Fibroblast of lung (primary cell): ENCODE results near the gene STK11. TPM values are rescaled to one million over a fixed set of nuclear protein-coding genes. Genes with fewer than 3 reads are reported as not detected.

ENCODE experiments used
- DNase-seq, 2 donors: peaks; one replicate each; pipeline versions ENCODE4 v3.0.0 to v3.0.0-alpha.2; 2010; ENCODE audit warnings: low read depth in 2 of 2
- H2AFZ ChIP-seq: 2 replicates; pipeline ENCODE4 v1.5.1; 2012; ENCODE audit warnings: low read length, control low read depth, inconsistent platforms
- H3K27ac ChIP-seq: 2 replicates; pipeline ENCODE4 v1.5.1; 2011; ENCODE audit warnings: low read length, control low read depth; ENCODE audit not compliant: insufficient read depth
- H3K27me3 ChIP-seq: 2 replicates; pipeline ENCODE4 v1.5.1; 2011; ENCODE audit warnings: mild to moderate bottlenecking, low read length; ENCODE audit not compliant: control insufficient read depth, insufficient read depth
- H3K36me3 ChIP-seq: 2 replicates; pipeline ENCODE4 v1.5.1; 2011; ENCODE audit warnings: low read length; ENCODE audit not compliant: control insufficient read depth, insufficient read depth
- H3K4me1 ChIP-seq: 2 replicates; pipeline ENCODE4 v1.5.1; 2011; ENCODE audit warnings: low read length; ENCODE audit not compliant: control insufficient read depth, insufficient read depth; ENCODE audit errors: extremely low read depth
- H3K4me2 ChIP-seq: 2 replicates; pipeline ENCODE4 v1.5.1; 2011; ENCODE audit warnings: low read length, control low read depth; ENCODE audit not compliant: insufficient read depth; ENCODE audit errors: extremely low read depth
- H3K4me3 ChIP-seq, 4 experiments: fragments of 200-600 bp in 1 of 4; sonication (generic) in 1 of 4; replicated peaks in 1 of 4; 2 replicates each; pipeline ENCODE4 v1.5.1; 2011 to 2016; ENCODE audit warnings: low read length in 4 of 4, low read depth in 3 of 4, mild to moderate bottlenecking in 3 of 4, control low read depth in 2 of 4, inconsistent platforms in 1 of 4, mixed read lengths in 1 of 4; ENCODE audit not compliant: insufficient read depth in 1 of 4; ENCODE audit errors: control extremely low read depth in 1 of 4
- H3K79me2 ChIP-seq: 2 replicates; pipeline ENCODE4 v1.5.1; 2012; ENCODE audit warnings: mild to moderate bottlenecking, low read length, inconsistent platforms; ENCODE audit not compliant: control insufficient read depth, insufficient read depth
- H3K9ac ChIP-seq: 2 replicates; pipeline ENCODE4 v1.5.1; 2011; ENCODE audit warnings: mild to moderate bottlenecking, low read length, control low read depth; ENCODE audit not compliant: insufficient read depth
- H3K9me3 ChIP-seq: 2 replicates; pipeline ENCODE4 v1.5.1; 2012; ENCODE audit warnings: low read depth, low read length; ENCODE audit not compliant: control insufficient read depth, insufficient read depth
- H4K20me1 ChIP-seq: 2 replicates; pipeline ENCODE4 v1.5.1; 2011; ENCODE audit warnings: low read length; ENCODE audit not compliant: control insufficient read depth, insufficient read depth; ENCODE audit errors: extremely low read depth
- CTCF ChIP-seq, 2 donors: IDR thresholded peaks in 1 of 2; conservative IDR thresholded peaks in 1 of 2; 1 replicate in 1 of 2; 2 replicates in 1 of 2; pipeline ENCODE4 v1.5.1; 2011 to 2012; ENCODE audit warnings: low read length in 2 of 2, control low read depth in 1 of 2, inconsistent platforms in 1 of 2, low read depth in 1 of 2, mild to moderate bottlenecking in 1 of 2
- EZH2 ChIP-seq: IDR thresholded peaks from 2 replicates; pipeline ENCODE4 v1.5.1; 2012; ENCODE audit warnings: low read length, control low read depth, mild to moderate bottlenecking; ENCODE audit errors: missing control alignments
- polyA plus RNA-seq, 2 donors: library from polyadenylated mRNA; depleted of rRNA in 1 of 2; stranded (reverse) in 1 of 2; unstranded in 1 of 2; fragments of >200 nt; gene quantifications; 2 replicates each; pipeline ENCODE4 v1.2.1, GENCODE V29; 2011 to 2012; ENCODE audit warnings: missing spikeins in 1 of 2
- total RNA-seq: library from RNA; depleted of rRNA; stranded (reverse); fragments of >200 nt; gene quantifications from 2 replicates; pipeline ENCODE4 v1.2.1, GENCODE V29; 2014

Gene STK11
- total and polyA plus RNA-seq, 2 donors (not counting 1 experiment from before 2014, with no cell fraction given): 23.7 to 96.6 TPM

- H3K4me1 ChIP-seq: peaks cover 29% of the 10 kb centered on the region
- no peak overlapping the region for H2AFZ ChIP-seq
- peak overlapping the region; percentile 31 to 95 (median 54) for H3K4me3 ChIP-seq
- no peaks in the 10 kb centered on the region for H3K27me3 ChIP-seq
- TF ChIP-seq CTCF (conservative IDR thresholded peaks at IDR 0.05 in 1 of 2, IDR thresholded peaks at IDR 0.05 in 1 of 2; ENCODE audit: low read depth in 1 of 2, low read length in 2 of 2) (no peak), EZH2 (no peak)
- H3K79me2 ChIP-seq: peaks cover 73% of the 10 kb centered on the region
- H3K4me2 ChIP-seq: peak overlapping the region; percentile 82
- peak overlapping the region; percentile 88 for H3K9ac ChIP-seq
- no peaks in the 10 kb centered on the region for H4K20me1 ChIP-seq
- H3K27ac ChIP-seq: peak overlapping the region; percentile 97
- no peaks in the 10 kb centered on the region for H3K9me3 ChIP-seq
- peaks cover 51% of the 10 kb centered on the region for H3K36me3 ChIP-seq
- peak in 1 of 2 donors; percentile 86 for DNase-seq
Observed at GRCh38 chr19:1253514-1254080, 48.0 kb downstream of the STK11 start.

GRCh38 chr19:1254081-1254527 is 48.5 kb downstream of the STK11 start:
- Histone ChIP-seq H3K36me3 (peaks cover 51% of the 10 kb centered on the region), H3K4me1 (peaks cover 34% of the 10 kb centered on the region), H4K20me1 (no peaks in the 10 kb centered on the region), H3K9me3 (no peaks in the 10 kb centered on the region), H3K4me3 (peak overlapping the region in 3 of 4 experiments; percentile 45 to 95 (median 64)), H3K4me2 (peak overlapping the region; percentile 82), H3K79me2 (peaks cover 73% of the 10 kb centered on the region), H2AFZ (no peak overlapping the region), H3K27me3 (no peaks in the 10 kb centered on the region), H3K9ac (peak overlapping the region; percentile 88), H3K27ac (peak overlapping the region; percentile 97)
- TF ChIP-seq CTCF (conservative IDR thresholded peaks at IDR 0.05 in 1 of 2, IDR thresholded peaks at IDR 0.05 in 1 of 2; ENCODE audit: low read depth in 1 of 2, low read length in 2 of 2): no peak
- DNase-seq: no peak

GRCh38 chr19:1254530-1255185 is 49.1 kb downstream of the STK11 start:
- H3K4me1 ChIP-seq: peaks cover 39% of the 10 kb centered on the region
- no peaks in the 10 kb centered on the region for H3K9me3 ChIP-seq
- peaks cover 73% of the 10 kb centered on the region for H3K79me2 ChIP-seq
- H3K27me3 ChIP-seq: no peaks in the 10 kb centered on the region
- H3K36me3 ChIP-seq: peaks cover 51% of the 10 kb centered on the region
- H4K20me1 ChIP-seq: no peaks in the 10 kb centered on the region
- peak overlapping the region; percentile 82 for H3K4me2 ChIP-seq
- DNase-seq: no peak
- peak overlapping the region; percentile 88 for H3K9ac ChIP-seq
- H3K4me3 ChIP-seq: peak overlapping the region in 3 of 4 experiments; percentile 28 to 45 (median 35)
- H2AFZ ChIP-seq: no peak overlapping the region
- TF ChIP-seq CTCF (conservative IDR thresholded peaks at IDR 0.05 in 1 of 2, IDR thresholded peaks at IDR 0.05 in 1 of 2; ENCODE audit: low read depth in 1 of 2, low read length in 2 of 2): no peak
- TF ChIP-seq EZH2: no peak
- peak overlapping the region; percentile 97 for H3K27ac ChIP-seq
